Keratinocyte (primary cell): ENCODE results near the gene KASH5. TPM values are rescaled to one million over a fixed set of nuclear protein-coding genes. Genes with fewer than 3 reads are reported as not detected.

ENCODE experiments used
- DNase-seq: peaks from one replicate; pipeline ENCODE4 v3.0.0-alpha.2; 2011; ENCODE audit warnings: low read depth, missing footprints, low spot score
- FAIRE-seq: peaks from 2 replicates; lab custom pipeline; 2011; peaks lifted over from hg19 to GRCh38; lab: Jason Lieb, UNC
- H2AFZ ChIP-seq: 2 replicates; pipeline ENCODE4 v1.6.0; 2012; ENCODE audit warnings: low read length, control low read depth, inconsistent platforms; ENCODE audit not compliant: control insufficient read depth
- H3K27ac ChIP-seq: 2 replicates; pipeline ENCODE4 v1.5.1; 2011; ENCODE audit warnings: low read length; ENCODE audit not compliant: control insufficient read depth, insufficient read depth
- H3K27me3 ChIP-seq: 3 replicates; pipeline ENCODE4 v1.6.0; 2011; ENCODE audit warnings: low read length; ENCODE audit not compliant: control insufficient read depth, insufficient read depth; ENCODE audit errors: extremely low read depth
- H3K36me3 ChIP-seq, 2 experiments: 2 replicates in 1 of 2; 3 replicates in 1 of 2; pipeline ENCODE4 v1.5.1; 2011; ENCODE audit warnings: low read length in 2 of 2, mild to moderate bottlenecking in 1 of 2; ENCODE audit not compliant: control insufficient read depth in 2 of 2, insufficient read depth in 2 of 2; ENCODE audit errors: extremely low read depth in 1 of 2
- H3K4me1 ChIP-seq: 3 replicates; pipeline ENCODE4 v1.5.1; 2011; ENCODE audit warnings: low read length; ENCODE audit not compliant: control insufficient read depth, insufficient read depth; ENCODE audit errors: extremely low read depth
- H3K4me2 ChIP-seq: 3 replicates; pipeline ENCODE4 v1.6.0; 2011; ENCODE audit warnings: low read depth, low read length; ENCODE audit not compliant: control insufficient read depth, insufficient read depth; ENCODE audit errors: extremely low read depth
- H3K4me3 ChIP-seq, 3 experiments: fragments of 200-600 bp in 1 of 3; sonication (generic) in 1 of 3; 2 replicates in 2 of 3; 3 replicates in 1 of 3; pipeline ENCODE4 v1.5.1; 2011 to 2016; ENCODE audit warnings: low read length in 3 of 3, mild to moderate bottlenecking in 3 of 3, control low read depth in 2 of 3, inconsistent platforms in 1 of 3, low read depth in 1 of 3, mixed read lengths in 1 of 3, mixed run types in 1 of 3, moderate library complexity in 1 of 3; ENCODE audit not compliant: control insufficient read depth in 2 of 3, insufficient read depth in 2 of 3; ENCODE audit errors: extremely low read depth in 1 of 3
- H3K79me2 ChIP-seq: 2 replicates; pipeline ENCODE4 v1.6.0; 2012; ENCODE audit warnings: low read length; ENCODE audit not compliant: control insufficient read depth, insufficient read depth
- H3K9ac ChIP-seq: 3 replicates; pipeline ENCODE4 v1.6.0; 2011; ENCODE audit warnings: low read length; ENCODE audit not compliant: control insufficient read depth, insufficient read depth; ENCODE audit errors: extremely low read depth
- H3K9me1 ChIP-seq: 3 replicates; pipeline ENCODE4 v1.6.0; 2011; ENCODE audit warnings: low read length; ENCODE audit not compliant: control insufficient read depth, insufficient read depth; ENCODE audit errors: extremely low read depth
- H3K9me3 ChIP-seq: 2 replicates; pipeline ENCODE4 v1.5.1; 2012; ENCODE audit warnings: low read depth, low read length; ENCODE audit not compliant: control insufficient read depth
- H4K20me1 ChIP-seq: 3 replicates; pipeline ENCODE4 v1.6.0; 2011; ENCODE audit warnings: low read length; ENCODE audit not compliant: control insufficient read depth, insufficient read depth; ENCODE audit errors: extremely low read depth
- CTCF ChIP-seq, 3 experiments: IDR thresholded peaks in 1 of 3; conservative IDR thresholded peaks in 1 of 3; optimal IDR thresholded peaks in 1 of 3; 2 replicates in 2 of 3; 3 replicates in 1 of 3; pipeline versions ENCODE3 to v1.5.1; 2011; ENCODE audit warnings: low read length in 3 of 3, mild to moderate bottlenecking in 3 of 3, moderate library complexity in 2 of 3, control low read depth in 1 of 3, inconsistent platforms in 1 of 3; ENCODE audit not compliant: insufficient read depth in 2 of 3; ENCODE audit errors: extremely low read depth in 1 of 3
- EZH2 ChIP-seq: IDR thresholded peaks from one replicate; pipeline ENCODE4 v1.6.1; 2012; ENCODE audit warnings: inconsistent platforms, mild to moderate bottlenecking, low read length, moderate library complexity
- dilution Hi-C: fragments of 300-500 bp; cut with MboI; formaldehyde crosslinking; loops from one replicate; pipeline ENCODE4 v1.7.0; 2020; ENCODE audit warnings: low sequenced_read_pairs; ENCODE audit not compliant: extremely low pct_ligation_motif_present
- polyA plus RNA-seq, 5 experiments: library from polyadenylated mRNA; depleted of rRNA in 3 of 5; stranded (reverse) in 3 of 5; stranded (forward) in 1 of 5; unstranded in 1 of 5; fragments of >200 nt; gene quantifications; 1 replicate in 1 of 5; 2 replicates in 3 of 5; 3 replicates in 1 of 5; pipeline versions ENCODE4 v1.2.1 to v1.2.3, GENCODE V29; 2011 to 2012; ENCODE audit warnings: missing spikeins in 2 of 5, low read depth in 1 of 5, low replicate concordance in 1 of 5

Gene KASH5
- polyA plus RNA-seq, 1 donor (not counting 4 experiments of a cell fraction or from before 2014, with no cell fraction given) = not detected

- Histone ChIP-seq H2AFZ (no peak overlapping the region), H3K27me3 (no peaks in the 10 kb centered on the region), H3K36me3 (peaks cover 5 to 6% of the 10 kb centered on the region in 2 experiments), H3K4me2 (no peak overlapping the region), H3K79me2 (no peaks in the 10 kb centered on the region), H3K4me3 (no peak overlapping the region), H3K27ac (no peak overlapping the region), H3K9me1 (no peaks in the 10 kb centered on the region), H4K20me1 (no peaks in the 10 kb centered on the region), H3K4me1 (no peaks in the 10 kb centered on the region), H3K9me3 (no peaks in the 10 kb centered on the region), H3K9ac (no peak overlapping the region)
- dilution Hi-C loops = no loop called here
- DNase-seq (no peak), FAIRE-seq (no peak)
- TF ChIP-seq EZH2 (no peak), CTCF (optimal IDR thresholded peaks at IDR 0.05 in 1 of 3, IDR thresholded peaks at IDR 0.05 in 1 of 3, conservative IDR thresholded peaks at IDR 0.05 in 1 of 3; ENCODE audit: extremely low read depth in 1 of 3, insufficient read depth in 2 of 3, low read length in 3 of 3) (no peak)
Observed at GRCh38 chr19:49462492-49462891, 74.4 kb downstream of the KASH5 start.

- no peaks in the 10 kb centered on the region for H3K27me3 ChIP-seq
- DNase-seq = no peak
- no peak overlapping the region for H3K4me3 ChIP-seq
- TF ChIP-seq CTCF (optimal IDR thresholded peaks at IDR 0.05 in 1 of 3, IDR thresholded peaks at IDR 0.05 in 1 of 3, conservative IDR thresholded peaks at IDR 0.05 in 1 of 3; ENCODE audit: extremely low read depth in 1 of 3, insufficient read depth in 2 of 3, low read length in 3 of 3) (no peak), EZH2 (no peak)
- H3K27ac ChIP-seq = no peak overlapping the region
- H4K20me1 ChIP-seq = no peaks in the 10 kb centered on the region
- no peaks in the 10 kb centered on the region for H3K9me1 ChIP-seq
- peaks cover 14% of the 10 kb centered on the region for H3K4me1 ChIP-seq
- peaks cover 4 to 5% of the 10 kb centered on the region in 2 experiments for H3K36me3 ChIP-seq
- FAIRE-seq = no peak
- dilution Hi-C loops = no loop called here
- no peaks in the 10 kb centered on the region for H3K9me3 ChIP-seq
- H3K4me2 ChIP-seq = no peak overlapping the region
- H3K79me2 ChIP-seq = no peaks in the 10 kb centered on the region
- H3K9ac ChIP-seq = no peak overlapping the region
- H2AFZ ChIP-seq = no peak overlapping the region
Observed at GRCh38 chr19:49463960-49464740, 76.1 kb downstream of the KASH5 start.
